AG08395 (cell line): Measurements from ENCODE around the gene PITHD1.
"Not testable (repeated sequence)": the region's sequence is repeated elsewhere in the genome, so short reads cannot be mapped to it uniquely, and the experiment has no call there.

ENCODE experiments used
- DNase-seq: peaks from one replicate; pipeline ENCODE4 v3.0.0; 2012; ENCODE audit warnings: mixed read lengths, low spot score

The PITHD1 gene

DNA sequence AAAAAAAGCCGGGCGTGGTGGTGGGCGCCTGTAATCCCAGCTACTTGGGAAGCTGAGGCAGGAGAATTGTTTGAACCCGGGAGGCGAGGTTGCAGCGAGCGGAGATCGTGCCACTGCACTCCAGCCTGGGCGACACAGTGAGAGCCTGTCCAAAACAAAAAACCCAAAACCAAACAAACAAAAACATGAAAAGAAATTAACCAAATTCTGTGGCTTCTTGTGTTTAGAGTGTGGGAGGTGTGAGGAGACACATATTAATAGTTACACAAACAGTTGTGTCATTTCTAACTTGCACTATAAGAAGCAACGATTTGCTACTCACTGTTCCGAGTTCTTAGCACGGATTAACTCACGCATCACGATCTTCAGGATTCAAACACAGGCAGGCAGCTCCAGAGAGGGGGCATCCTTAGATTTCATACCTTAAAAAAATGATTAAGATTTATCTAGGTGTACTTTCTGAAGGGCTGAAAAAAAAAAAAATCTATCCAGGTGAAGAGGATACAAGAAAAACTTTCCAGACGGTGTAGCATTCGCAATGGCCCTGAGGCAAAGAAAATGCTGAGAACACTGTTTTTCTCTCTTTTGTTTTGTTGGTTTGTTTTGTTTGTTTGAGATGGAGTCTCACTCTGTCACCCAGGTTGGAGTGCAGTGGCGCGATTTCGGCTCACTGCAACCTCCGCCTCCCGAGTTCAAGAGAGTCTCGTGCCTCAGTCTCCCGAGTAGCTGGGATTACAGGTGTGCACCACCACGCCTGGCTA, 47.7 kb downstream of the PITHD1 start:
- no peak for DNase-seq

DNA sequence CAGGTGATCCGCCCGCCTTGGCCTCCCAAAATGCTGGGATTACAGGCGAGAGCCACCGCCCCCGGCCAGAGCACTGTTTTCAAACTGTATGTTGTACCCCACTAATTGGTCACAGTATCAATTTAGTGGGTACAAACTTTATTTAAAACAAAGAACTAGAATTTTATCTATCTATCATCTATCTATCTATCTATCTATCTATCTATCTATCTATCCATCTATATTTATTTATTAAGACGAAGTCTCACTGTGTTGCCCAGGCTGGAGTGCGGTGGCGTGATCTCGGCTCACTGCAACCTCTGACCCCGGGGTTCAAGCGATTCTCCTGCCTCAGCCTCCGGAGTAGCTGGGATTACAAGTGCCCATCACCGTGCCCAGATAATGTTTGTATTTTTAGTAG, 48.4 kb downstream of the PITHD1 start:
- not testable (repeated sequence) for DNase-seq

DNA sequence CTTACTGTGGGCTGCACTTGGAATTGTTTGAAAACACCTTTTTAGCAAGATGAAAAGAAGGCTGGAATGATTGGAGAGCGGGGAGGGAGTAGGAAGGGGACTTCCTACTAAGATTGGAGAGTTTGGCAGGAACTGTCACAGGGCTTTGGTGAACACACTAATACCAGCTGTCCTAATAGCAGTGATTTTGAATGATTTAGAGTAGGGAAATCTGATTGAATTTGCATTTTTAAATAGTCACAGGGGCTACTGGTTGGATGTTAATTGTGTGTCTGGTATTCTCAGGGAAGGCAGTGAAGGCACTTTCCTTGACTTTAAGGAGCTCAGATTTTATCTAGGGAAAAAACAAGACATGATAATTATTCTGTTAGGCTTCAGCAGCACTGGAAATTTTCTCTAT, 49.5 kb downstream of the PITHD1 start:
- DNase-seq = no peak

DNA sequence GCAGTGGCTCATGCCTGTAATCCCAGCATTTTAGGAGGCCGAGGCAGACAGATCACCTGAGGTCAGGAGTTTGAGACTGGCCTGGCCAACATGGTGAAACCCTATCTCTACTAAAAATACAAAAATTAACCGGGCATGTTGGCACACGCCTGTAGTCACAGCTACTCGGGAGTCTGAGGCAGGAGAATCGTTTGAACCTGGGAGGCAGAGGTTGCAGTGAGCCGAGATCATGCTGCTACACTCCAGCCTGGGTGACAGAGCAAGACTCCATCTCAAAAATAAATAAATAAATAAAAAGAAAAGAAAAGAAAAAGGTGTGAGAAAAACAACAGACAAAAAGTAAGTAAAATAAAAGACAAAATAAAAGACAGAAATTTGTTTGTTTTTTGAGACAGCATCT, 55.9 kb downstream of the PITHD1 start:
- DNase-seq = not testable (repeated sequence)

DNA sequence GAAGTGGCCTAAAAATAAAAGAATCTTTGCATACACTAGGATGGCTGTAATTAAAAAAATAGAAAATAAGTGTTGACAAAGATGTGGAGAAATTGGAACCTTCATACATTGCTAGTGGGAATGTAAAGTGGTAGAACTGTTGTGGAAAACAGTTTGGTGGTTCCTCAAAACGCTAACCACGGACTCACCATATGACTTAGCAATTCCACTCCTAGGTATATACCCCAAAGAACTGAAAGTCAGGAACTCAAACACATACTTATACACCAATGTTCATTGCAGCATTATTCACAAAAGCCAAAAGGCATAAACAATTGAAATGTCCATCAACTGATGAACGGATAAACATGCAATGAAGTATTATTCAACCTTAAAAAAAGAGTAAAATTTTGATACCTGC, 57.8 kb downstream of the PITHD1 start:
- no peak for DNase-seq
